ACHN (cell line): ENCODE results near the gene EPS8L1.
"Not testable (repeated sequence)": the region's sequence is repeated elsewhere in the genome, so short reads cannot be mapped to it uniquely, and the experiment has no call there.

Experiments used
- DNase-seq: peaks from one replicate; pipeline ENCODE4 v3.0.0-alpha.2; 2015
- in situ Hi-C: cut with HindIII; loops from 2 replicates; pipeline ENCODE4 v1.10.0; 2017; ENCODE audit warnings: low sequenced_read_pairs, low pct_ligation_motif_present, low pct_unique_long_range_greater_than_20kb

Gene EPS8L1

DNA sequence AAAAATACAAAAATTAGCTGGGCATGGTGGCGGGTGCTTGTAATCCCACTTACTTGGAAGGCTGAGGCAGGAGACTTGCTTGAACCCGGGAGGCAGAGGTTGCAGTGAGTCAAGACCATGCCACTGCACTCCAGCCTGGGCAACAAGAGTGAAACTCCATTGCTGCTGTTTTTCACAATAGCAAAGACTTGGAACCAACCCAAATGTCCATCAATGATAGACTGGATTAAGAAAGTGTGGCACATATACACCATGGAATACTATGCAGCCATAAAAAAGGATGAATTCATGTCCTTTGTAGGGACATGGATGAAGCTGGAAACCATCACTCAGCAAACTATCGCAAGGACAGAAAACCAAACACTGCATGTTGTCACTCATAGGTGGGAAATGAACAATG lies 31.6 kb downstream of the EPS8L1 start:
- DNase-seq, in situ Hi-C loops: not testable (repeated sequence)

DNA sequence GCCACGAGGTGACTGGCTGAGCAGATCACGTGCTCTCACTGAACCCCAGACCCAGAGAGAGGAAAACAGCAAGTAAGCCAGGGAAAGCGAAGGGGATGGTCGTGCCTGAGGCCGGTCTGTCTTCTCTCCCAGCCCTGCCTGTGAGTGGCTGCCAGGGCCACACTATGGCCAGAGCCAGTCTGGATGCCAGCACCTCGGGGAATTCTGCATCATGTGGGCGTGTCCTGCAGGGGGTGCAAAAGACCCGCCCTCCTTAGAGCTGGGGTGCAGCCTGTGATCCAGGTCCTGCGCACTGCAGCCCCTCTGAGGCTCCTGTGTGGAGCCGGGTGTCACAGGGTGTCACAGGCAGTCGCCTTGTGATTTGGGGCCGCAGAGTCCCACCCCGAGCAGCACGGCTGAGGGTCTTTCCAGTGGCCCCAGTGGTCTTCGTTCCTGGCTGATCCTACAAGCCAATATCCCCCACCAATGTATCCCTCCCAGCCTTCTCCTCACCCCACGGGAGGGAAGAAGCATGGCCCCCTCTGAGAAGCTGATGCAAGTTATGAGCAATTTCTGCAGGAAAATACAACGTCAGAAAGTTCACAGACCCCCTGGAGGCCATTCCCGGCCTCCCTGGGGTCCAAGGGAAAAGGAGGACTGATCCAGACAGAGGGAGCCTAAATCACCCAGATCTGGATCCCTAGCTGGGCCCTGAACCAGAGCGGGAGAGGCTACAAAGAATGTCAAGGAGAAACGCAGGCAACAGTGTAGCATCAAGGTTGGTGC lies 34.0 kb downstream of the EPS8L1 start:
- DNase-seq = no peak
- in situ Hi-C loops = no loop called here

GRCh38 chr19:55111238-55111831 lies 35.7 kb downstream of the EPS8L1 start:
- in situ Hi-C loops = no loop called here
- no peak for DNase-seq

GRCh38 chr19:55112246-55112776 lies 36.6 kb downstream of the EPS8L1 start:
- no peak for DNase-seq
- in situ Hi-C loops = no loop called here

- in situ Hi-C loops = no loop called here
- DNase-seq = peak; percentile 62
Measured at GRCh38 chr19:55112777-55113569, 37.3 kb downstream of the EPS8L1 start.

DNA sequence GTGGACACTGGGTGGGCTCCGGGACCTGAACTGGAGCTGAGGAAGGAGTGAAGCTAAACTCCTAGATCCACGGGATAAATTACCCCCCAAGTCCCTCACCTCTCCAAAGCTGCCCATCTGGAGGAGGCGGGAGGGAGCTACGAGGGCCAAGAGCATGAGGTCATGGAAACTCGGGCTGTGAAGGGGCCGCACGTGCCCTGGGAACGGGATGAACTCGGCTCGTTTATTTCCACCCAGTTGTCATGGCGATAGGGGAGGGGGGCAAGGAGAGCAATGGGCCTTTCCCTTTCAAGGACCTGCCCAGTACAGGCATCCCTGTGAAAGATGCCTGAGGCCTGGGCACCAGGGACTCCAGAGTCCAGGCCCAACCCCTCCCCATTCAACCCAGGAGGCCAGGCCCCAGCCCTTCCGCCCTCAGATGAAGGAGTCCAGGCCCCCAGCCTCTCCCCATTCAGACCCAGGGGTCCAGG lies 37.9 kb downstream of the EPS8L1 start:
- in situ Hi-C loops = no loop called here
- DNase-seq = peak; percentile 85

DNA sequence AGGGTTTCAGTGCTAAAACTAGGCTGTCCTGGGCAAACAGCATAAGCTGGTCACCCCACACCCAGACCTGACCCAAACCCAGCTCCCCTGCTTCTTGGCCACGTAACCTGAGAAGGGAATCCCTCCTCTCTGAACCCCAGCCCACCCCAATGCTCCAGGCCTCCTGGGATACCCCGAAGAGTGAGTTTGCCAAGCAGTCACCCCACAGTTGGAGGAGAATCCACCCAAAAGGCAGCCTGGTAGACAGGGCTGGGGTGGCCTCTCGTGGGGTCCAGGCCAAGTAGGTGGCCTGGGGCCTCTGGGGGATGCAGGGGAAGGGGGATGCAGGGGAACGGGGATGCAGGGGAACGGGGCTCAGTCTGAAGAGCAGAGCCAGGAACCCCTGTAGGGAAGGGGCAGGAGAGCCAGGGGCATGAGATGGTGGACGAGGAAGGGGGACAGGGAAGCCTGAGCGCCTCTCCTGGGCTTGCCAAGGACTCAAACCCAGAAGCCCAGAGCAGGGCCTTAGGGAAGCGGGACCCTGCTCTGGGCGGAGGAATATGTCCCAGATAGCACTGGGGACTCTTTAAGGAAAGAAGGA lies 39.0 kb downstream of the EPS8L1 start:
- in situ Hi-C loops = no loop called here
- DNase-seq = no peak

DNA sequence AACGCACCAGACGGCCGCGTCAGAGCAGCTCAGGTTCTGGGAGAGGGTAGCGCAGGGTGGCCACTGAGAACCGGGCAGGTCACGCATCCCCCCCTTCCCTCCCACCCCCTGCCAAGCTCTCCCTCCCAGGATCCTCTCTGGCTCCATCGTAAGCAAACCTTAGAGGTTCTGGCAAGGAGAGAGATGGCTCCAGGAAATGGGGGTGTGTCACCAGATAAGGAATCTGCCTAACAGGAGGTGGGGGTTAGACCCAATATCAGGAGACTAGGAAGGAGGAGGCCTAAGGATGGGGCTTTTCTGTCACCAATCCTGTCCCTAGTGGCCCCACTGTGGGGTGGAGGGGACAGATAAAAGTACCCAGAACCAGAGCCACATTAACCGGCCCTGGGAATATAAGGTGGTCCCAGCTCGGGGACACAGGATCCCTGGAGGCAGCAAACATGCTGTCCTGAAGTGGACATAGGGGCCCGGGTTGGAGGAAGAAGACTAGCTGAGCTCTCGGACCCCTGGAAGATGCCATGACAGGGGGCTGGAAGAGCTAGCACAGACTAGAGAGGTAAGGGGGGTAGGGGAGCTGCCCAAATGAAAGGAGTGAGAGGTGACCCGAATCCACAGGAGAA lies 39.9 kb downstream of the EPS8L1 start:
- in situ Hi-C loops = no loop called here
- DNase-seq = no peak

DNA sequence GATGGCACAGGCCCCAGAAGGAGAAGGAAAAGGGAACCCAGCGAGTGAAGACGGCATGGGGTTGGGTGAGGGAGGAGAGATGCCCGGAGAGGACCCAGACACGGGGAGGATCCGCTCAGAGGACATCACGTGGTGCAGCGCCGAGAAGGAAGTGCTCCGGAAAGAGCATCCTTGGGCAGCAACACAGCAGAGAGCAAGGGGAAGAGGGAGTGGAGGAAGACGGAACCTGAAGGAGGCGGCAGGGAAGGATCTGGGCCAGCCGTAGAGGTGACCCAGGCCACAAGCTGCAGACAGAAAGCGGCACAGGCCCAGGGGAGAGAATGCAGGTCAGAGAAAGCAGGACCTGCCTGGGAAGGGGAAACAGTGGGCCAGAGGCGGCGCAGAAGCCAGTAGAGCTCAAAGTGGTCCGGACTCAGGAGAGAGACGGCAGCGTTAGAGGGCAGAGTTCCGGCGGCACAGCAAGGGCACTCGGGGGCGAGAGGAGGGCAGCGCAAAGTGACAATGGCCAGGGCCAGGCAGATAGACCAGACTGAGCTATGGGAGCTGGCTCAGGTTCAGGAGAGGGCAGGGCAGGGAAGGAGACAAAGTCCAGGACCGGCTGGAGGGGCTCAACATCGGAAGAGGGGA lies 40.7 kb downstream of the EPS8L1 start:
- in situ Hi-C loops = no loop called here
- peak; percentile 55 for DNase-seq

DNA sequence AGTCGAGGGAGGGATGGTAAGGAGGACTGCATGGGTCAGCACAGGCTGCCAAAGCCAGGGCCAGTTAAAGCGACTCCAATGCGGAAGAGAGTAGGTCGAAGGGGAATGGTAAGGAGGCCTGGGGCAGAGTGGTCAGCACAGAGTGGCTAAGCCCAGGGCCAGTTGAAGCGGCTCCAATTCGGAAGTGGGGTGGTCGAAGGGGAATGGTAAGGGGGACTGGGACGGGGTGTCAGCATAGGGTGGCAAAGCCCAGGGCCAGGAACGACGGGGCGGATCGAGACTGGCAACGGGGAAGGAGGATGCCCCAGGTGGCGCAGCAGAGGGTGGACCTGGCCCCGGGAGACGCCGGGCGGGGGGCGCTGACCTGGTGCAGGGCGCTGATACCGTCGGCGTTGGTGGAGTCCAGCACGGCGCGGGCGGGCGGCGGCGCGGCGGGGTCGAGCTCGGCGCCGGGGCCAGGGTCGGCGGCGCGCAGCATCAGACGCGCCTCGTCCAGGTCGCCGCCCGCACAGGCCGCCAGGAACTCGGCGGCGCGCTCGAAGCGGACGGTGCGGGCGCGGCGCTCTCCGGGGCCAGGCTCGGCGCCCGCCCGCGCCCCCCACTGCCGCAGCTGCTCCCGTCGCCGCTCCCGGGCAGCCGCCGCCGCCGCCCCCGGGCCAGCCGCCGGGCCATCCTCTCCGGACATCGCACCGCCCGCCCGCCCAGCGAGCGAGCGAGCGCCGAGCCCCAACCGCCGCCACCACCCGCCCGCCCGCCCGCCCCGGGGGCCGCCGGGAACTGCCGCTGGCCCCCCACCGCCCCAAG lies 41.4 kb downstream of the EPS8L1 start, which contains the start of gene PPP1R12C:
Gene PPP1R12C, minus strand, starts transcription at position 779 of the 804 bp plus-strand sequence. Its CDS starts 94 bp downstream, at position 685.
- in situ Hi-C loops = no loop called here
- peak; percentile 16 for DNase-seq

GRCh38 chr19:55117663-55118391 lies 42.2 kb downstream of the EPS8L1 start:
- DNase-seq = peak; percentile 98
- in situ Hi-C loops = no loop called here

GRCh38 chr19:55118401-55118991 lies 42.8 kb downstream of the EPS8L1 start:
- in situ Hi-C loops = no loop called here

GRCh38 chr19:55119053-55119452 lies 43.4 kb downstream of the EPS8L1 start:
- DNase-seq = no peak
- in situ Hi-C loops = no loop called here

More at GRCh38 chr19:55118401-55118991, 42.8 kb downstream of the EPS8L1 start:
- no peak for DNase-seq

GRCh38 chr19:55131421-55131820 lies 55.8 kb downstream of the EPS8L1 start:
- in situ Hi-C loops = no loop called here
- DNase-seq = no peak

- in situ Hi-C loops = no loop called here
- DNase-seq = no peak
Measured at GRCh38 chr19:55132453-55133129, 56.9 kb downstream of the EPS8L1 start.
